Activated CD4-positive, alpha-beta T cell treated with anti-CD3 and anti-CD28 coated beads, Interleukin-2, amount 50 U/mL, for 4 hours (primary cell): Measurements from ENCODE around the gene MFSD6L.

Experiments
- DNase-seq, 2 experiments: peaks; one replicate each; pipeline ENCODE4 v3.0.0-alpha.2; 2020

MFSD6L gene, protein sequence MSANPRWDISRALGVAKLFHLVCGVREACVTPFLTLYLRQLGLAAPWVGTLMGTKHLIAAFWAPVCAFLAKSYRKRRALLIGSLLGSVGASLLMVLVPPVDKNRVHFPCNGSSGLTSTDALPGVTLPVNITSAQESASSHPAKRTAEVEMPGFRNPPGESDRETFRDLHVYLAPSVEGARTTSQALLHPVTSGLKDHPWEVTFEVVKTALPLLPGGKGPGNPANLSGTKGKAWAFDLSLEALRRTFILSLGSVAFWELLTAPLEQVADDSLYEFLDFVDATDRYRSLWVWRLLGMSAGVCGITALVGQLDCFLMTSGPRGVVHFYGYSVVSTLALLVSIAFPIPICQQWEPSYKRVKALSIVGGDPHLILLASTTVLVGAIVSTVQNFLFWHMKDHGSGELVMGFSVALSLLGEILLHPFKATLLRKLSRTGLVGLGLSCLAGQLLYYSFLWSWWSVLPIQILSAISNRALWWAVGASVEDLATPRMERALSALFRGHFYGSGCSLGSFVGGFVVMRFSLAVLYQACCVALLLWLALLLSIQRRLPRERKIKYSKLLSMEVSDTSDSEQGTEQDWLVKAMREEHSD

DNA sequence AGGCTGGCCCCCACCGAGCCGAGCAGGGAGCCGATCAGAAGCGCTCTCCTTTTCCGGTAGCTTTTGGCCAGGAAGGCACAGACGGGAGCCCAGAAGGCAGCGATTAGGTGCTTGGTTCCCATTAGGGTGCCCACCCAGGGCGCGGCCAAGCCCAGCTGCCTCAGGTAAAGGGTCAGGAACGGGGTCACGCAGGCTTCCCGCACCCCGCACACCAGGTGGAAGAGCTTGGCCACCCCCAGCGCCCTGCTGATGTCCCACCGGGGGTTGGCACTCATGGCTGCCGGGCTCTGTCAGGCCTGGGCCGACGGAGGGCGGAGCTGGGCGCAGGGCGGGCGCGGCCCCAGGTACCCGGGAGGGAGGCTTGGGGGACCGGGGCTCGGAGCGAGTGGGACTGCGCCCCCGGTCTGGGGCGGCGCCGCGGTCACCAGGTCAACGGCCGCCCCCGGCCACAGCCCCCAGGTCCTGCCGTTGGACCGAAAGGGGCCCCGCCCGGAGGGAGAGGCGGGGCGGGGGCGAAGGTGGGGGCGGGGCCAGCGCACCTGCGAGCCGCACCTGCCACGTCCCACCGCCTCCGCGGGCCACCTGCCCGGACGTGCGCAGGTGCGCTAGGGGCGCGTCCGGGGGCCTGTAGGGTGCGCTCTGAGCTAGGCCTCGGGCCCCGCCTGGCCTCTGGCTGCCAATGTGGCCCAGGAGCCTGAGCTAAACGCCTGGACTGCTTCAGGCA lies at the start of gene MFSD6L:
Gene MFSD6L (minus strand): TSS at position 520 of the 724 bp plus-strand sequence. CDS start 245 bp downstream, at position 275.
- no peak for DNase-seq

DNA sequence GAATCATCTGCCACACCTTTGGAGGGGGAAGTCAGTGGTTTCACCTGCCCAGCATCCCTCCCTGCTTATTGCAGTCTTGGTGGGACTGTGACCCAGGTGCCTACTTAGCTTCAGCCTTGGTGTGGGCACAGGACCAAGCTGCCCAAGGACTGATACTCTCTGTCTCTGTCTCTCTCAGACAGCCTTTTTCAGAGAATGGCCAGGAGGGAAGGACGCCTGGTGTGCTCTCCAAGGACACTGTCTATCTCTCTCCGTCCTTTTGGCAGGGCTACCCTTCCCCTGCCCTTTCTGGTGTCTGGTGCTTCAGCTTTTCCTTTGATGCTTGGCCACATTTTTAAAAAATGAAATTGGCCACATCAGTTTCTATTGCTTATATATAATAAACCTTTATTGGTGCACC lies 48.7 kb upstream of the MFSD6L start:
- no peak for DNase-seq

DNA sequence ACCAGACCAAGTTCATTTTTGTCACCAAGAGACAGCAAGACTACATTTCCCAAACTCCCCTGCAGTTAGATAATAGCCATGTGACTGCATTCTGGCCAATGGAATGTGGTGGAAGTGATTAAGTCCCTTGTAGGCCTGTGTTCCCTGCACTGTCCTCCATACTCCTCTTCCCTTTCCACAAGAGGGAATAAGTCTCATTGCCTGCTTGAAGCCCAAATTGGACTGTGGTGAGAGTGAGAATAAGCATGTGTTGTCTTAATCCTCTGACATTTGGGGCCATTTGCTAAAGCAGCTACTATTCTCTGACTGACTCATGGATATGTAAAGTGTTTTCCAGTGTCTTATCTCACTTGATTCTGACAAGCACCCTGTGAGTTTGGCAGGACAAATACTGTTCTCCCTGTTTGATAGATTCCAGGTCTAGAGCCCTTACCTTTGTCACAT lies 47.6 kb upstream of the MFSD6L start:
- no peak for DNase-seq

DNA sequence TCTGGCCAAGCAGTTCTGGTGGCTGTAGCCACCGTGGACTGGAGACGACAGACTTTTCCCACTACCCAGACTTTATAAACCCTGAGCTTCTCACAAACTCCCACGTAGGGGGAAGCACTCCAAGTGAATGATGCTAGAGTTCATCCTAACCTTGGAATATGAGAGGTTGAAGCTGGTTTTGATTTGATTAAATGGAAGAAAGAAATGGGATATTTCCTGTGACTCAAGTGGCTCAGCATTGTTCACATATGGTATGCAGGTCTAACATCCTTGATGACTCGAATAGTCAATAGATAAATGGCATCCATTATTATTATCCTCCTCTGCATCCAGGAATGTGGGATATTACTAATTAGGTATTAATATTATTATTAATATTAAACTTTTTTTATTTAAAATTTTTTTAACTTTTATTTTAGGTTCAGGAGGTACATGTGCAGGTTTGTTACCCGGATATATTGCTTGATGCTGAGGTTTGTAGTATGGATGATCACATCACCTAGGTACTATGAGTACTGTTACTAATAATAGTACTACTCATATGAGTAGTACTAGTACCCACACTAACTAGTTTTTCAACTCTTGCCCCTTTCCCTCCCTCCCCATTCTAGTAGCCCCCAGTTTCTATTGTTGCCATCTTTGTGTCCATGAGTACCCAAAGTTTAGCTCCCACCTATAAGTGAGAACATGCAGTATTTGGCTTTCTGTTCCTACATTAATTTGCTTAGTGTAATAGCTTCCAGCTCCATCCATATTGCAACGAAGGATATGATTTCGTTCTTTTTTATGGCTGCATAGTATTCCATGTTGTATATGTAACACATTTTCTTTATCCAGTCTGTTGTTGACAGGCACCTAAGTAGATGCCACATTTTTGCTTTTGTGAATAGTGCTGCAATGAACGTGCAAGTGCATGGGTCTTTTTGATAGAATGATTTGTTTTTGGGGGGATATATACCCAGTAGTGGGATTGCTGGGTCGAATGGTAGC lies 45.4 kb upstream of the MFSD6L start:
- no peak for DNase-seq

DNA sequence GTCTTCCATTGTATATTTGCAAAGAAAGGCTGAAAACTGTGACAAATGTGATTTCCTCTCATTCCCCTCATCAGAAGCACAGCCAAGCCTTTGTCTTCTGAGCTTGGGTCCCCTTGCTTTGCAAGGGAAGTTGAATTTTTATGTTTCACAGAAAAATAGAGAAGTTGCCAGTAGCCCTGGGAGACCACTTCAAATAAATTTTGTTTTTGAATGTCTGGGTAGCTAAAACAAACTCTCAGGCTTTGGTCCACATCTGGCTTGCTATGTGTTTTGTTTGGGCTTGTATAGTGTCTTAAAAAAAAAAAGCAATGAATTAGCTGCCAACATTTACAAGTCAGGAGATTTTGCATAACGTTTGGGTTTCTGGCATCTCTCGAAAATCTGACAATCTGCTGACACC lies 44.2 kb upstream of the MFSD6L start:
- DNase-seq, result no peak

DNA sequence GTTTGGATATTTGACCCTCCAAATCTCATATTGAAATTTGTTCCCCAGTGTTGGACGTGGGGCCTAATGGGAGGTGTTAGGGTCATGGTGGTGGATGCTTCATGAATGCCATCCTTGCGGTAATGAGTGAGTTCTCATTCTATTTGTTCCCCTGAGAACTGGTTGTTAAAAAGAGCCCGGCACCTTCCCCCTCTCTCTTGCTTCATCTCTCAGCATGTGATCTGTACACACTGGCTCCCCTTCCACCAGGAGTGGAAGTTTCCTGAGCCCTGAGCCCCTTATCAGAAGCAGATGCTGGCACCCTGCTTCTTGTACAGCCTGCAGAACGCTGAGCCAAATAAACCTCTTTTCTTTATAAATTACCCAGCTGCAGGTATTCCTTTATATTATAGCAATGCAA lies 42.7 kb upstream of the MFSD6L start:
- DNase-seq, result no peak

DNA sequence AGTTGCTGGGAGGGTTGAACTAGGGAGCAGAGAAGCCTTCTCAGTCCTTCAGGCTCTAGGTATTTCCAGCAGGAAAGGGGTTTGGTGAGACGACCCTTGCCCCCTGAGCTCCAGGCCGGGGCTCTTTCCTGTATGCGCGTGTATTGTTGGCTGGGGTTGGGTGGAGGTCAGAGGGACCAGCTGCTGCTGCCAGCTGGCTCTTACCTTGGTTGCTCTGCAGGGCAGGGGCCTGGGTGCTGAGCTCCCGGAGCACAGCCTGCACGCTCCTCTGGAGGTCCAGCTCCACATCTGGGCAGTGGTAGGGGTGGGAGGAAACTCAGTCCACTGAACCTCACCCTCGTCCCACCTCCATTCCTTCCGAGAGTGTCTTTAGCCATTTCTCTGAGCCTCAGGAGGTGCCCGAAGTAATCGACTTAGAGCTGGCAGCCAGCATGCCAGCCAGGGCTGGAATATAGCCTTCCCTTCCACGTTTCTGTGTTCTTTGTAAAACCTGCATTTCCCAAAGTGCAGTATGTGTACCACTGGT lies 40.3 kb upstream of the MFSD6L start:
- DNase-seq, result no peak

DNA sequence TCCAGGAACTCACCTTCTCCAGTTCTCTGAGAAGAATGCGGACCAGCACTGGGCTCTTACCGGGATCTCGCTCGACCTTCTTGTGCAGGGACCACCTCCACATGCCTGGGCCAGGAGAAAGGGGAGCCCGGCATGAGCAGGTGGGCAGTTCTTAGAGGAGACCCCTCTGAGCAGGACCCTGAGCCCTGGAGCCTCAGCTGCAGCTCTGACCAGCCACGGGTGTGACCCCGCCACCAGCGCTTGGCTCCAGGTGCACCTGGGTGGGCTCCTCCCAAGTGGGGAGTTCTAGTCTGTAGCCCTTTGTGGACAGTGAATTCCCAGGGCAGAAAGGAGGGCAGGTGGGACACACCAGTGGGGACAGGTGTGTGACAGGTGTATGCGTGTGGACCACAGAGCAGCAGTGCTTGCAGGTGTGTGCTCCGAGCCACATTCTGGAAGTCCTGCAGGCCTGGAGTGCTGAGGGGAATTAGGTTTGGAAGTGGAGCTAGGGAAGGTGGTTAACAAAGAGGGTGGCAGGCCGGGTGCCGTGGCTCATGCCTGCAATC lies 39.5 kb upstream of the MFSD6L start:
- DNase-seq, result no peak

DNA sequence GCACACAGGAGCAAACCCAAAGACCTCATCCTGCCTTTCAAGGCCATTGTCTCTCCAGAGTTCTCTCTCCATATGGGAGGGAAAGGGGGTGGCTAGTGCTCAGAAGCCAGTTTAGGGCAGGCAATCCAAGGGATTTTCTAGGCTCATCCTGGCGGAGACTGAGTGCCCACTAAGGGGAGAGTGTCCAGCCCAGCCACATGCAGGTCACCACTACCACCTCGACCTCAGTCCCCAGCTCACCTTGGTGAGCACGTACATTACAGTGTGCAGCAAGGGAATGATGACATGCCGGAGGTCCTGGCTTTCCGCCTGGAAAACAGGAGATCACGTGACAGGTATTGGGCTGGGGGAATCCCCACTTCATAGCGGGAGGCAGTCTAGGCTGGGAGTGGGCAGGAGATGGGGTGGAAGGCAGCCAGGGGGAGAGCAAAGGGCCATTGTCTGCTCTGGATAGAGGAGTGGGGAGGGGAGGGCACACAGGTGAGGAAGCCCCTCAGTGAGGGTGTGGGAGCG lies 38.5 kb upstream of the MFSD6L start:
- no peak for DNase-seq

DNA sequence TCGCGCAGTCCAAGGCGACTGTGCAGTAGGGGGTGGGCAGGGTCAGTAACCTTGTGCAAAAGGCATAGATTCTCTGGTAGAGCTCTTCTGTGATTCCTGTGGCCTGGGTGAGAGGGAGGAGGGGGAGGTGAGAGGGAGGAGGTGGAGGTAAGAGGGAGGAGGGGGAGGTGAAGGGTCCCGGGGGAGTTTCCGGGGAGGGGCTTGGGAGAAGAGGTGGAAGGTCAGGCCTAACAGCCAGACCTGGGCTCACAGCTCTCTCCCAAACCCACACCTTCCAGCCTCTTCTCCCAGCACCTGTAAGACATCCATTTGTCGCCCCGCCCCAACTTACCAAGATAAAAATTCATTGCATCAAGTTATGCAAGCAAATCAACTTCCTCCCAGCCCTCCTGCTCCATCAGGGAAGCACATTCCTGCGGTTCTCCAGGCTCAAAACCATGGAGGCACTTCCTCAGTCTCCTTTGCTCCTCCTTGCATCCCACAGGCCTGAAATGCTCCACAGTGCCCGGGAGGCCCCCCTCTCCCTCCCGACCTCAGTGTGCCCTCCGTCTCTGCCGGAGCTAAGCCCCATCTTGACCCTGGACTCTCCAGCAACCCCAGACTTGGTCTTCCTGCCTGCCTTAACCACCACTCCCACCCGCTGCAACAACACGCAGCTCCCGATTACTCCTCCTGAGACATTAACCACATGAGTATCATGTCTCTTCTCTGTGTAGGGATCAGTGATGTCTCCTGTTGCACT lies 37.8 kb upstream of the MFSD6L start:
- DNase-seq, result no peak

DNA sequence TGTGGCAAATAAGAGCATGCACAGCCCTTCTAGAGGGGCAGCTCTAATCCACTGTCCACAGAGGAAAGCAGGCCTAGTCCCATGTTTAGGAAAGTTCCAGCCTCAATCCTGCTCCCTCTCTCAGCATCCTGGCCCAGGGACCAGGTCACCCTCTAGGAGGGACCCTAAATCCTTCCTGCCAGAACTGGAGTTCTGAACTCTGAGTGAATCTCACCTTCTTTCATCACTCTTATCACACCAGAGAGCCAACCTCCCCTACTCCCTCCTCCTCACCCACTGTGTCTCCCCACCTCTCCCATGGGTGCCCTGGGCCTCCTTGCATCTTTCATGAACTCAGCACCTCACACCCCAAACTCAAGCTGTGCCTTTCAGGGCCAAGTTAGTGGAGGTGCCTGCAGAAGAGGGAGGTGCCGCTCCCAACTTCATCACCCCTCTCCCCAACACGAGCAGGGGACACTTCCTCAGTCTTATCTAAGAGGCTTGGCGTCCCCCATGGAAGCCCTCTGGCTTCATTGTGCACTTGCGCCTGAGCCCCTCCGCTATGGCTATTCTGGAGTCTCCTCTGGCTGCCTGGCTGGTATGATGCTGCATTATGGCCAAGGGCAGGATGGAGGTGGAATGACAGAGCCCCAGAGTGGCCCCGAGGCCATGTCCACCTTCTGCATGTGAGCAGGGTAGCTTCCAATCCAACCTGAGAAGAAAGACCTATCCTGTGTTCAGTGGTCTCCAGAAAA lies 36.6 kb upstream of the MFSD6L start:
- no peak for DNase-seq

DNA sequence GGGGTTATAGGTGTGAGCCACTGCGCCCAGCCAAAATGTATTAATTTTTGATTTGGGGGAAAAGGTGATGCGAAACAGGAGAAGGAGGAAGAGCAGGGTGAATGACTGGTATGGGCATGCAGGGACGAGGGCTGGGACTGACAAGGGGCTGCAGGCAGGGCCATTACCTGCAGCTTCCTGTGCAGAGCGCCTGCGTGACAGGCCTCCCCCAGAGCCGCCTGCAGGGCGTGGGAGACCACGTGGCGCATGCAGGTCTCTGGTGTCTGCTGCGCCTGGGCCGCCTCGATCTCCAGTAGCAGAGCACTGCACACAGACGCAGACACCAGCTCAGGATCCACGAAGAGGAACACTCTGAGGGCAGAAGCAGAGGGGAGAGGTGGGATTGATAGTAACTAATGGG lies 35.9 kb upstream of the MFSD6L start:
- DNase-seq, result no peak

DNA sequence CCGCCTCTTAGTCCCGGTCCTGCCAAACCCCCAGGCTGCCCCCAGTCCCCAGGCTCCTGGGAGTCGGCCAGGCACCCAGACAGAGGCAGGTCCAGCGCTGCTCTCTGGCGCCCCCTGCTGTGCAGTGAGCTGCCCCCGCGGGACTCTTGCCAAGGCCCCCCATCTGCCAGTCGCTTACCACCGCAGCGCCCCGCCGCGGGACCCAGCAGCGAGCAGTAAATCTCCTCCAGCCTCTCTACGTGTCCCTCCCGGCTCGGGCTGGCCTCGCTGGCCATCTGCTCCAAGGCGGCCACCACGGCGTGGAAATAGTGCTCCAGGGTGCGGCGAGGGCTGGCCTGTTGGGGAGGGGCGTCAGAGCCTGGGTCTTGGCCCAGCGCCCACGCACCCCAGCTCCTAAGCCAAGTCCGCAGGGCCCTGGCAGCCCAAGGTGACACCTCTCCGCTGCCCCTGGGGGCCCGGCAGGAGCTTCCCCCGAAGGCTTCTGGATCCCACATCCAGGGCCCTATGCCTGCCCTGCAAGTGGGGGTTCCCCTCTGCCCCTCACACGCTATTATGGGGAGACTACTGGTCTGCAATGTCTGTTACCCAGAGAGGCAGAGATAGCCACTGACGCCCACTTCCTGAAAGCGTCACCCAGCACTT lies 33.7 kb upstream of the MFSD6L start:
- DNase-seq, result peak; percentile 7 to 10

DNA sequence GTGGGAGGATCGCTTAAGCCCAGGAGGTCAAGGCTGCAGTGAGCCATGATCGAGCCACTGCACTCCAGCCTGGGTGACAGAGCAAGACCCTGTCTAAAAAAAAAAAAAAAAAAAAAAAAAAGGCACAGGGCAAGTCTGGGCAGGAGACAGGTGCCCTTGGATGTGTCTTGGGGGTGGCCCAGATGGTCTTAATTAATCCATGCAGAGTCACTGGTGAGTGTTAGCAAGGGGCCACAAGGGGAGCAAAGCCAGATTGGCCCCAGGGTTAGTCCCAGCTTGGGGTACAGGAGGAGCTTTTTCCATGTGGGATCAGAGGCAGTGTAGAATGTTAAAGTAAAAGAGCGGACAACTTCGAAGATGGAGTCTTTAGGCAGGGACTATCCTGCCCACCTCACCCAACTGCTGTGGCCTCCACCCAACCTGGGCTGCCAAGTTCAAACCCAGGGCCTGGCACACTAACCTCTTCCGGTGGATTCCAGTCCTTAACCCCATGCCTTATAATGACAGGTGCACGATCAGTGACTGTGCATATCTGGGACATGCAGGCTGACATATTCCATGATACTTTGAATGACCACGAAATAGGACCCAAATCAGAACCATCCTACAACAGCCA lies 32.2 kb upstream of the MFSD6L start:
- no peak for DNase-seq

DNA sequence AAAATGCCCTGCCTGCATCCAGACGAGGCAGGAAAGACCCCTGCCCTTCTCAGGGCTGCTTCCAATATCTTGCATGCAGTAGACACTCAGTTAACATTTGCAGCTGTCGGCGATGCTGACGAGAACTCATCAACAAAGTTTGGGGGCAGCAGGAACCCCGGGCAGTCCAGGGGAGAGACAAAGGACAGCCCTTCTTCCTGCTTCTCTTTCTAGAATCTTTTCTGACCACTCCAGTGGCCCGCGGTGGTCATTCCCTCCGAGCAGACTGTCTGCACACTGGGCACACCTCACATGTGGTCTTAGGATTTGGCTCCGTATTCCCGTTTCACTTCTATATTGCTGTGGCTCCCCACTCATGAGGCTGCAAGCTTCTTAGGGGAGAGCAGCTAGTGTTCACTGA lies 31.0 kb upstream of the MFSD6L start:
- no peak for DNase-seq

DNA sequence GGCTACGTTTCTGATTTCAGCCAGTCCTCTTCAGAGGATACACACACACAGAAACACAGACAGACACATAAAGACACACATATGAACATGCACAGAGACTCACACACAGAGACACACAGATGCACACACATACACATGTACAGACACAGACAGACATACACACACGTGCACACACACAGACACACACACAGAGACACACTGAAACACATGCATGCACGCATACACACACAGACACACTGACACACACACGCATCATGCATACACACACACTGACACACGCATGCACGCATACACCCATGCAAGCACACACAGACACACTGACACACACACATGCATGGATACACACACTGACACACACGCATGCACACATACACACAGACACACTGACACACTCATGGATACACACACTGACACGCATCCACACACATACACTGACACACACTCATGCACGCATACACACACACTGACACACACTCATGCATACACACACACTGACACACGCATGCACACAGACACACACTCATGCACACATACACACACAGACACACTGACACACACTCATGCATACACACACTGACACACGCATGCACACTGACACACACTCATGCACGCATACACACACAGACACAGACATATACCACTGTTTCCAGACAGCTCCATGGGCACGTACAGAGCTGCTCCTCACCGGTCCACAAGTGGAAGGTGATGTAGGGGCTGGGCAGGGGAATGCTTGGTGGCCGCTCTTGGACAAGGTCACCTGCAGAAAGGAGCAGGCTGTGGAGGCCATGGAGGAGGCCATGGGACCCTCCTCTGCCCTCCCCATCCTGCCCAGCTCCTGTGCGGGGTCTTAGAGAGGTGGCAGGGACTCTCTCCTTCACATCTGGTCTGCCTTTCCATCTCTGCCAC lies 30.1 kb upstream of the MFSD6L start:
- DNase-seq, result no peak

DNA sequence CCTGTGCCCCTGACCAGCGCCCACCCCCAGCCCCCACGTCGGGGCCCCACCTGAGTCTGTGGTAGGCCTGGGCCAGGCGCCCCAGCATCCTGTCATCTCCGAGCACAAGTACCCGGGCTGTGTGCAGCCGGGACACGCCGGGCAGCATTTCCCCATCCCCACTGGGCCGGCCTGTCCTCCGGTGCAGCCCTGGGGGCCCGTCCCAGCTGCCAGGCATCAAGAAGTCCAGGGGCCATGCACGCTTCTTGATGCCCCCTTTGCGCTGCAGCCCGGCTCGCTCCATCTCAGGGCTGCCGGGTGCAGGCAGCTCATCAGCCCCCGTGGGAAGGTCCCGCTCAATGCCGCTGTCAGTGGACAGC lies 29.3 kb upstream of the MFSD6L start:
- DNase-seq, result no peak

DNA sequence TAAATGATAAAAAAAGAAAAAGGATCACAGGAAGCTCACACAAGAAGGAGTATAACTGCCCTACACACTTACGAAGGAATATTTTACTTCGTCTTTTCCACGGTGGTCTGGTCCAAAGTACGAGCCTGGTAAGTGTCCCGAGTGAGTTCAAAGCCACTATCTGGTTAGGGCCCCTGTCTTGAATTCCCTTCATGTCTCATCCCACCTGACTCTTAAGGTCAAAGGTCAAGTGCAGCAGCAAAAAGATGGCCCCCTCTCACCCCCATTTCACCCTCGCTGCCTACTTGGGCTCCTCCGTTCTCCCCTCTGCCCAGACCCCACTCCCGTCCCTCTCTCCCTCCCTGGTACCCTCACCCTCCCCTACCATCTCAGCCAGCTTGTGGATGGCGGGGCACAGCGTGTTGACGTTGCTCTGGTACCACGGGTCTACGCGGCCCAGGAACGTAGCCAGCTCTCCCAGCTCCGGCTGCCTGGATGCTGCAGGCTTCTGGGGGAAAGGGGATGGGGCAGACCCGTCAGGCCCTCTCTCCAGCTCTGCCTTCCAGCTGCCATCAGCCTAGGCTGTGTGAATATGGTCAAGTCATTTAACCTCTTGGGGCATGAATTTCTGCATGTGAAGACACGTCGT lies 27.8 kb upstream of the MFSD6L start:
- DNase-seq, result no peak
